Right lobe of liver (tissue), 4 donors: ENCODE data around the gene CNGA1.

Source experiments
- POLR2A ChIP-seq: fragments of 450-650 bp; IDR thresholded peaks from one replicate; pipeline ENCODE4 v1.6.1; 2017; ENCODE audit warnings: antibody characterized with exemption, mild to moderate bottlenecking
- TF ChIP-seq, protein P1 (sequence below), 4 donors: fragments of 200-600 bp in 3 of 4; fragments of 450-650 bp in 1 of 4; IDR thresholded peaks; one replicate each; pipeline versions ENCODE4 v1.5.1 to v1.8.0; 2016 to 2022; ENCODE audit warnings: antibody characterized with exemption in 4 of 4, mild to moderate bottlenecking in 2 of 4
- donor health status: DM: no; HTN: no; CAD: no.
- donor health status: DM: no; HTN: no; CAD: no.
- donor health status: DM: no; HTN: yes; CAD: no.

DNA sequence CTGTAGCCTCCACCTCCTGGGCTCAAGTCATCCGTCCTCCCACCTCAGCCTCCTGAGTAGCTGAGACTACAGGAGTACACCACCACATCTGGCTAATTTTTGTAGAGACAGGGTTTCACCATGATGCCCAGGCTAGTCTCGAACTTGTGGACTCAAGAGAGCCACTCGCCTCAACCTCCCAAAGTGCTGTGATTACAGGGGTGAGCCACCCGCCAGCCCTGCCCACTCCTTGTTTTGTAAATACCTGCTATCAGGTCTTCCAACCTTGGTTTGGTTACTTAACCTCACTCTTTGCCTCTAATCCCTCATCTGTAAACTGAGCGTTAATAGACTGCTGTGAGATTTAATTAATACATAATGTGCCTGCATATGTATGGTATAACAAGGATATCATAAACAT lies 803 bp downstream of the CNGA1 start:
- TF ChIP-seq POLR2A: no peak
- TF ChIP-seq, protein P1, sequence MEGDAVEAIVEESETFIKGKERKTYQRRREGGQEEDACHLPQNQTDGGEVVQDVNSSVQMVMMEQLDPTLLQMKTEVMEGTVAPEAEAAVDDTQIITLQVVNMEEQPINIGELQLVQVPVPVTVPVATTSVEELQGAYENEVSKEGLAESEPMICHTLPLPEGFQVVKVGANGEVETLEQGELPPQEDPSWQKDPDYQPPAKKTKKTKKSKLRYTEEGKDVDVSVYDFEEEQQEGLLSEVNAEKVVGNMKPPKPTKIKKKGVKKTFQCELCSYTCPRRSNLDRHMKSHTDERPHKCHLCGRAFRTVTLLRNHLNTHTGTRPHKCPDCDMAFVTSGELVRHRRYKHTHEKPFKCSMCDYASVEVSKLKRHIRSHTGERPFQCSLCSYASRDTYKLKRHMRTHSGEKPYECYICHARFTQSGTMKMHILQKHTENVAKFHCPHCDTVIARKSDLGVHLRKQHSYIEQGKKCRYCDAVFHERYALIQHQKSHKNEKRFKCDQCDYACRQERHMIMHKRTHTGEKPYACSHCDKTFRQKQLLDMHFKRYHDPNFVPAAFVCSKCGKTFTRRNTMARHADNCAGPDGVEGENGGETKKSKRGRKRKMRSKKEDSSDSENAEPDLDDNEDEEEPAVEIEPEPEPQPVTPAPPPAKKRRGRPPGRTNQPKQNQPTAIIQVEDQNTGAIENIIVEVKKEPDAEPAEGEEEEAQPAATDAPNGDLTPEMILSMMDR (IDR thresholded peaks at IDR 0.05): no peak
